Neuronal stem cell (in vitro differentiated cells): ENCODE measurements around the gene PAM16.

Experiments
- DNase-seq: peaks from one replicate; pipeline ENCODE4 v3.0.0-alpha.2; 2013; ENCODE audit warnings: low spot score
- H2AFZ ChIP-seq: one replicate; pipeline ENCODE4 v1.6.1; 2013; ENCODE audit warnings: mild to moderate bottlenecking, low read length, inconsistent platforms
- H2AK5ac ChIP-seq: 2 replicates; pipeline ENCODE4 v1.6.1; 2013; ENCODE audit warnings: low read depth, mild to moderate bottlenecking, inconsistent platforms, low read length, moderate library complexity, mixed read lengths
- H2BK120ac ChIP-seq: 2 replicates; pipeline ENCODE4 v1.6.1; 2013; ENCODE audit warnings: low read depth, mild to moderate bottlenecking, inconsistent platforms, low read length, moderate library complexity, mixed read lengths
- H2BK12ac ChIP-seq: one replicate; pipeline ENCODE4 v1.6.1; 2013; ENCODE audit warnings: low read length, inconsistent platforms
- H2BK15ac ChIP-seq: 2 replicates; pipeline ENCODE4 v1.6.1; 2013; ENCODE audit warnings: mild to moderate bottlenecking, low read length, inconsistent platforms, mixed read lengths
- H2BK5ac ChIP-seq: one replicate; pipeline ENCODE4 v1.6.1; 2013; ENCODE audit warnings: inconsistent platforms, mild to moderate bottlenecking, low read length, moderate library complexity
- H3K14ac ChIP-seq: one replicate; pipeline ENCODE4 v1.6.1; 2013; ENCODE audit warnings: low read length, inconsistent platforms
- H3K18ac ChIP-seq: 2 replicates; pipeline ENCODE4 v1.6.1; 2013; ENCODE audit warnings: low read length, inconsistent platforms
- H3K23ac ChIP-seq: 2 replicates; pipeline ENCODE4 v1.6.1; 2013; ENCODE audit warnings: low read depth, mild to moderate bottlenecking, mixed read lengths, low read length, inconsistent platforms; ENCODE audit not compliant: poor library complexity
- H3K27ac ChIP-seq: replicated peaks from 3 replicates; pipeline ENCODE4 v1.5.1; 2013; ENCODE audit warnings: low read length, inconsistent platforms
- H3K27me3 ChIP-seq, 3 experiments: 2 replicates each; pipeline ENCODE4 v1.6.1; 2013; ENCODE audit warnings: low read length in 3 of 3, mild to moderate bottlenecking in 2 of 3, inconsistent platforms in 1 of 3, low read depth in 1 of 3, mixed read lengths in 1 of 3, moderate library complexity in 1 of 3; ENCODE audit not compliant: control insufficient read depth in 3 of 3, insufficient read depth in 3 of 3
- H3K36me3 ChIP-seq, 2 donors: replicated peaks in 1 of 2; 2 replicates each; pipeline ENCODE4 v1.6.1; 2013; ENCODE audit warnings: low read length in 2 of 2; ENCODE audit not compliant: control insufficient read depth in 2 of 2, insufficient read depth in 2 of 2
- H3K4ac ChIP-seq: 2 replicates; pipeline ENCODE4 v1.6.1; 2013; ENCODE audit warnings: inconsistent platforms, mild to moderate bottlenecking, low read length, moderate library complexity
- H3K4me1 ChIP-seq, 2 donors: 1 replicate in 1 of 2; 2 replicates in 1 of 2; pipeline ENCODE4 v1.6.1; 2013; ENCODE audit warnings: low read length in 2 of 2, low read depth in 1 of 2; ENCODE audit not compliant: control insufficient read depth in 2 of 2, insufficient read depth in 1 of 2
- H3K4me2 ChIP-seq: one replicate; pipeline ENCODE4 v1.6.1; 2013; ENCODE audit warnings: mild to moderate bottlenecking, low read length, inconsistent platforms; ENCODE audit not compliant: insufficient read depth, poor library complexity, severe bottlenecking
- H3K4me3 ChIP-seq, 2 donors: 2 replicates each; pipeline ENCODE4 v1.5.1; 2013; ENCODE audit warnings: low read length in 2 of 2, mild to moderate bottlenecking in 2 of 2, inconsistent platforms in 1 of 2, moderate library complexity in 1 of 2
- H3K79me1 ChIP-seq: one replicate; pipeline ENCODE4 v1.6.1; 2013; ENCODE audit warnings: low read depth, mild to moderate bottlenecking, inconsistent platforms, low read length, moderate library complexity
- H3K9ac ChIP-seq: one replicate; pipeline ENCODE4 v1.6.1; 2013; ENCODE audit warnings: mild to moderate bottlenecking, low read depth, low read length, inconsistent platforms; ENCODE audit not compliant: poor library complexity
- H3K9me3 ChIP-seq, 2 donors: replicated peaks in 1 of 2; 2 replicates each; pipeline versions ENCODE3 to v1.6.1; 2013; ENCODE audit warnings: low read length in 2 of 2, mild to moderate bottlenecking in 2 of 2, inconsistent platforms in 1 of 2, low read depth in 1 of 2, mixed read lengths in 1 of 2, moderate library complexity in 1 of 2; ENCODE audit not compliant: control insufficient read depth in 2 of 2, insufficient read depth in 1 of 2
- H4K8ac ChIP-seq: one replicate; pipeline ENCODE4 v1.6.1; 2013; ENCODE audit warnings: low read depth, mild to moderate bottlenecking, inconsistent platforms, low read length, moderate library complexity
- H4K91ac ChIP-seq: one replicate; pipeline ENCODE4 v1.6.1; 2013; ENCODE audit warnings: low read length, low read depth, mild to moderate bottlenecking, inconsistent platforms; ENCODE audit not compliant: poor library complexity
- whole genome bisulfite sequencing, 2 donors: extraction: QIAGEN DNeasy Blood & Tissue Kit; methylation state at CpG; one replicate each; pipeline ENCODE4 v1.1.7; 2013; ENCODE audit warnings: missing lambda C conversion rate in 2 of 2, mixed read lengths in 1 of 2; ENCODE audit not compliant: insufficient read length in 2 of 2, insufficient replicate concordance in 1 of 2; ENCODE audit errors: extremely low coverage in 2 of 2; 5-methylcytosine and 5-hydroxymethylcytosine counted together

The PAM16 gene

GRCh38 chr16:4373356-4373908 is 22.3 kb upstream of the PAM16 start:
- no peaks in the 10 kb centered on the region for H3K27me3 ChIP-seq
- H3K27ac ChIP-seq, result peak overlapping the region; percentile 61
- H2BK12ac ChIP-seq, result peak overlapping the region; percentile 81
- DNase-seq, result no peak
- no peak overlapping the region for H3K14ac ChIP-seq
- peak overlapping the region; percentile 90 for H3K18ac ChIP-seq
- no peaks in the 10 kb centered on the region for H3K36me3 ChIP-seq
- peak overlapping the region; percentile 48 for H3K4me2 ChIP-seq
- no peaks in the 10 kb centered on the region for H3K9me3 ChIP-seq
- no peak overlapping the region for H4K91ac ChIP-seq
- H2BK120ac ChIP-seq, result no peak overlapping the region
- peaks cover 9% of the 10 kb centered on the region for H3K79me1 ChIP-seq
- peak overlapping the region; percentile 7 for H2BK5ac ChIP-seq
- H3K4ac ChIP-seq, result no peak overlapping the region
- H2BK15ac ChIP-seq, result peak overlapping the region; percentile 60
- H2AFZ ChIP-seq, result peak overlapping the region; percentile 84
- no peak overlapping the region for H3K23ac ChIP-seq
- peak overlapping the region; percentile 3 to 28 for H3K4me3 ChIP-seq
- H2AK5ac ChIP-seq, result peak overlapping the region; percentile 99
- WGBS, 2 donors, result no CpG with 5 or more reads among the region's 9 CpGs
- peaks cover 42 to 46% of the 10 kb centered on the region in 2 donors for H3K4me1 ChIP-seq
- peak overlapping the region; percentile 84 for H3K9ac ChIP-seq
- peak overlapping the region; percentile 86 for H4K8ac ChIP-seq

- WGBS, 2 donors, result no CpG with 5 or more reads among the region's 10 CpGs
- Histone ChIP-seq H2AK5ac (peak overlapping the region; percentile 99), H3K23ac (peak overlapping the region; percentile 80), H4K91ac (no peak overlapping the region), H3K9me3 (no peaks in the 10 kb centered on the region), H3K27me3 (no peaks in the 10 kb centered on the region), H3K79me1 (peaks cover 9% of the 10 kb centered on the region), H3K4ac (no peak overlapping the region), H3K4me2 (peak overlapping the region; percentile 91), H3K4me1 (peaks cover 42 to 45% of the 10 kb centered on the region in 2 donors), H4K8ac (no peak overlapping the region), H3K9ac (peak overlapping the region; percentile 86), H3K4me3 (peak overlapping the region; percentile 54 to 87), H2AFZ (peak overlapping the region; percentile 75), H2BK12ac (peak overlapping the region; percentile 41), H2BK5ac (no peak overlapping the region), H3K27ac (no peak overlapping the region), H2BK15ac (peak overlapping the region; percentile 60), H3K14ac (peak overlapping the region; percentile 89), H3K18ac (peak overlapping the region; percentile 90), H2BK120ac (peak overlapping the region; percentile 96), H3K36me3 (no peaks in the 10 kb centered on the region)
- DNase-seq, result no peak
These were observed 21.6 kb upstream of the PAM16 start for GRCh38 chr16:4372578-4373355.

GRCh38 chr16:4372001-4372577 is 21.0 kb upstream of the PAM16 start:
- DNase-seq, result no peak
- Histone ChIP-seq H3K9me3 (no peaks in the 10 kb centered on the region), H4K91ac (peak overlapping the region; percentile 72), H3K23ac (peak overlapping the region; percentile 96), H3K18ac (peak overlapping the region; percentile 90), H3K27ac (no peak overlapping the region), H3K4me1 (peaks cover 38 to 41% of the 10 kb centered on the region in 2 donors), H2AK5ac (peak overlapping the region; percentile 99), H3K14ac (peak overlapping the region; percentile 89), H3K79me1 (peaks cover 9% of the 10 kb centered on the region), H3K27me3 (no peaks in the 10 kb centered on the region), H3K4me2 (peak overlapping the region; percentile 91), H3K4me3 (peak overlapping the region; percentile 54 to 87), H3K9ac (peak overlapping the region; percentile 91), H3K4ac (no peak overlapping the region), H2BK5ac (no peak overlapping the region), H2BK120ac (peak overlapping the region; percentile 96), H2BK12ac (peak overlapping the region; percentile 41), H3K36me3 (no peaks in the 10 kb centered on the region), H2BK15ac (no peak overlapping the region), H2AFZ (peak overlapping the region; percentile 75), H4K8ac (no peak overlapping the region)
- WGBS, 2 donors, result no CpG with 5 or more reads among the region's 43 CpGs
